Muscle of back (tissue), 11 donors: Measurements from ENCODE around the gene C4orf50. TPM values are rescaled to one million over a fixed set of nuclear protein-coding genes. Genes with fewer than 3 reads are reported as not detected.
"Not testable (repeated sequence)": the region's sequence is repeated elsewhere in the genome, so short reads cannot be mapped to it uniquely, and the experiment has no call there.

Experiments
- DNase-seq, 3 donors: peaks; one replicate each; pipeline versions ENCODE4 v3.0.0 to v3.0.0-alpha.2; 2013
- polyA plus RNA-seq, 10 donors: library from polyadenylated mRNA; unstranded; fragments of 120-200 nt; gene quantifications; one replicate each; pipeline ENCODE4 v1.2.1, GENCODE V29; 2013; ENCODE audit not compliant: insufficient read length in 10 of 10

C4orf50 gene
- polyA plus RNA-seq, 10 donors, result 0.01 to 0.04 (median 0.01) TPM; not detected in 7

DNA sequence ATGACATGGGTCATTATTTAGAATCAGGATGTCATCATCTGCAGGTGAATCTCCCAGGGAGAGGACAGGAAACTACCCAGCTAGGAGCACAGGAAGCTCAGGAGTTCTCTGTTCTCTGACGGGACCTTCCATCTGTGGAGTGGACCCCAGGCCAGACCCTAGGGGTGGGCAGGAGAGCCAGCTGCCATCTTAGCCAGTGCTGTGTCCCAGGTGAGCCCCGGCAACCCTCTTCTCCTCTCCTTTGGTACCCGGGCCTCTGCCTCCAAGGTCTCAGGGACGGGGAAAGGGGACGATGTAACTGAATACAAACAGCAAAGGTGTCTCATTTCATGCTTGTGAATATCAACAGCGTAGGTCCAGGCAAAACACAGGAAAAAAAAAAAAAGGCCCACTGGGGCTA, 48.5 kb downstream of the C4orf50 start:
- DNase-seq, result no peak

DNA sequence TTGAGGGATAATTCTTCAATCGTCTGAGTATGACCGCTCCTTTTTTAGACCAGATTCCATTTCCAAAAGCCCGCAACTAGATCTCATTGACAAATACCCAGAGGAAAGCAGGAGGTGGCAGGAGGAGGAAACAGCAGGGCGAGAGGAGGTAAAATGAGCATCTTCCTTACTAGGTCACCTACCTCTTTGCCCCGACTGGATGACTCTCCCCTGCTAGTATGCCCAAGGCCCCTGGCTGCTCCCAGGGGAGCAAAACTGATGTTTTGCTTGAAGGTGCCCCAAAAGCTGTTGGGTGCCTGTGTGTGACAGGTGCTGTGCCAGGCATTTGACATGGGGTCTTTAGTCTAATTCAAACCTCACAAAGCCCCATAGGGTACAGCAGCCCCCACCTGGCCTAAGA, 48.9 kb downstream of the C4orf50 start:
- no peak for DNase-seq

DNA sequence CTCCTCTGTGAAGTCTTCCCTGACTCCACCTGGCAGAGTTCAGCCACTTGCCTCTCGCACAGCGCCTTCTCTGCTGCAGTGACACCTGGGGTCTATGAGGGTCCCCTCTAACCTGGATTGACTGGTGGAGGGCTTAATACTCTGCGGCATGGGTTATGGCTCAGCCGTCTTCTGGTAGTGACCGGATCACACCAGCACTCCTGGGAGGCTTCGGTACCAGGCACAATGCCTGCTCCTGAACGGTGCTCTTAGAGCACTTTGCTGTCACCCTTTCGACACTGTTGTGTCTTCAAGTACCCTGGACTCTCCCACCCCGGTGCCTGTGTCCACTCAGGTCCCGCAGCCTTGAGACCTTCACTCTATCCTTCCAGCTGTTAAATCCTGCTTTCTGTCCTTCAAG, 50.0 kb downstream of the C4orf50 start:
- DNase-seq, result no peak

DNA sequence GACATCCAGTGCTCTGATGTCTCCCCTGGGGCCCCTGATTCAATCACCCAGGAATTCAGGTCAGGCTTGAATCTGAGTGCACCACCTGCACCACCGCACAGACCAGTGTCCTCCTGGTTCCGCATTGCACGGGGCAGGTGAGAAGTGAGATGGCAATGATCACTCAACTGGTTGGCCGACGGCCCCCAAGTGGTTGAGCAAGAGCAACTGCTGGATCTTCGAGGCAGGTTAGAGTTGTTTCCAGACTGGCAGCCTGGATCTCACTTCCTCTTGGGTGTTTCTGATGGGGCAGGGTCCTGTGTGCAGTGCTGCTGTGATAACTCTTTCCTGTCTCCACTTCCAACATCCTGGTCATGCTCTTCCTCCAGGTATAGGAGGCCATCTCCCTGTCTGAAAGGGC, 50.4 kb downstream of the C4orf50 start:
- no peak for DNase-seq

GRCh38 chr4:5965225-5965624, 53.0 kb downstream of the C4orf50 start:
- DNase-seq, result no peak

- DNase-seq, result no peak
These were observed 54.2 kb downstream of the C4orf50 start for GRCh38 chr4:5964030-5964429.

DNA sequence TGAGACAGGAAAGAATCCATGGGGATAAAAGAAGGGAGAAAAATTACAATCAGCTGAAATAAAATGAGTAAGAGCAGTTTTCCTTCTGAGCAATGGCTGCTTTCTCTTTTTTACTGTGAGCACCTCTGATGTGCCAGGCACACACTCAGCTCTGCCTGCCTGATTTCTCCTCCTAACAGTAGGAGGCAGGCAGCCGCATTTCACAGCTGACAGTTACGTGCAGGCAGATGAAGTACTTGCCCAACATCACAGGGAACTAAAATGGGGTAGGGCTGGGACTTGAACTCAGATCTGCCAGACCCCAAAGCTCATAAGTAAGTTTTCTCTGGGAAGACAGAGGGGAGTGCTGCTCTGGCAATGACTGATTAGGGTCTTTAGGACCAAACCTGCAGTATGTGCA, 54.6 kb downstream of the C4orf50 start:
- DNase-seq, result no peak

GRCh38 chr4:5962416-5962815, 55.8 kb downstream of the C4orf50 start:
- no peak for DNase-seq

DNA sequence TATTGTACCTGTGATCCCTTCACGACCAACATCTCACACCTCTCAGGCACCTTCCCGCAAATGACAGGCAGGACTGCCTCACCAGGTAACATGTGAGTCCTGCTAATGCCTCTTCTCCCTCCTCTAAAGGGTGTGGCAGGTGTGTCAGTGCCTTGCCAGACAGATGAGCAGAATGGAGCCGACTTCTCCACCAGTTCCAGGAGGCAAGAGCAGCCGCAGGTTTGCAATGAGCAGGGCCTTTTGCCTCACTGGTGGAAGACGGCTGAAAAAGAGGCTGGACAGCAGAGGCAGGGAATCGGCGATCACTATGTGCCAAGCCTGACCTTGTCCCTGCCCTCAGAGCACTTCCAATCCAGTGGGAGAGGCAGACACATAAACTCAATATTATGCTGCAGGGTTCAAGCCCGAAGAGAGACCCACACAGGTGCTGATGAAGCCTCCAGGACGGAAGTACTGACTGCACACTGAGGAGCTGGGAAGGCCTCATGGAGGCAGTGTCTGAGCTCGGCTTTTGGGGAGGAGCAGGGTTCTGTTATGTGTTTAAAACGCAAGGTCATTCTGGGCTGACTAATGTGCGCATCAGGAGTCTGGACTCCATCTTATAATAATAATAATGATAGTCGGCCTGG, 57.9 kb downstream of the C4orf50 start:
- DNase-seq, result no peak

DNA sequence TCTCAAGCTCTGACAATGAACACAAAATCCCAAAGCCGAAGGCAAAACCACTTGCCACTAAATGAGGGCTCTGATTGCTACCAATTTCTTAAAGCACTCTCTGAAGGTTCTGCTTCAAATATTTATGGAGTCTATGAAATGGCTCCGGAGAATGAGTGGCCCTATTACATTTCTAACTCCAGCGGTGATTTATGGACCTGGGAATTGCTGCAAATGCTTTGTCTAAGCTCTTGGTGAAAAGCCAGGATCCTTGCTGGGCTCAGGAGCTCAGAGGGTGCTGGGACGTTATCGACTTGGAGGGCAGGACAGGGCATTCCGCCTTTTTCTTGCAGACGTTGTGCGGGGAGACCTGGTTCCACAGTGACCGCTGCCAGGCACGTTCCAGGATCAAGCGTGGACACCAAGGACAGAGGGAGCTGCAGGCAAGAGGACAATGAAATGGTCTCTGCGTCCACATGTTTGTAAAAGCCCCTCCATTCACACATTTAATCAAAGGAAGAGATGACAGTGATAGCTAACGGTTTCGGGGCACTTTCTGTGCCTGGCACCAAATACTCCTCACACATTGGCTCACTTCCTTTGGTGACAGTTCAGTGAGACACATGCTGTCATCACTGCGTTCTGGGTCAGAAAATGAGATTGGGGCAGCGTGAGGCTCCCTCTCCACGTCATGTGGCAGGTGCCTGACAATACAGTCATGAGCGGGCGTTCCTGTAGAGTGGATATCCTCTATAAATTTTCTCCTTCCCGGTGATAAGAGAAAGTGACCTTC, 58.8 kb downstream of the C4orf50 start:
- no peak for DNase-seq

GRCh38 chr4:5958199-5958735, 60.0 kb downstream of the C4orf50 start:
- no peak for DNase-seq

DNA sequence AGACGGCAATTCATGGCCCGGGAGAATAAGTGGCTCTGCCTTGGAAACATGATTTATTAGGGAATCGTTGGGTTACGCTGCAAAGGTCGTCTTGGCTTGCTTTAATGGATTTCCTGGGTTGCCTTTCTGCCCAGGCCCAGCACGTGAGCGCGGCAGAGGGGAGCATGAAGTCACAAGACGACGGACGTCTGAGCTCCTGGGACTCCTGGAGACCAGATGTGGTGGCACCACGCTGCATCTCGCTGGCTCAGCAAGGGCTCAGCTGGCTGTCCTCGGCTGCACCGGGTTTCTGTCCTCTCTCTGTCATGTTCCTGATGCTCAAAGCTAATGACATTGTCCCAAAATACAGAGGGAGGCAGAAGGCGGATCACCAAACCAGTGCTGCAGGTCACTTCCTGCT, 61.2 kb downstream of the C4orf50 start:
- no peak for DNase-seq

DNA sequence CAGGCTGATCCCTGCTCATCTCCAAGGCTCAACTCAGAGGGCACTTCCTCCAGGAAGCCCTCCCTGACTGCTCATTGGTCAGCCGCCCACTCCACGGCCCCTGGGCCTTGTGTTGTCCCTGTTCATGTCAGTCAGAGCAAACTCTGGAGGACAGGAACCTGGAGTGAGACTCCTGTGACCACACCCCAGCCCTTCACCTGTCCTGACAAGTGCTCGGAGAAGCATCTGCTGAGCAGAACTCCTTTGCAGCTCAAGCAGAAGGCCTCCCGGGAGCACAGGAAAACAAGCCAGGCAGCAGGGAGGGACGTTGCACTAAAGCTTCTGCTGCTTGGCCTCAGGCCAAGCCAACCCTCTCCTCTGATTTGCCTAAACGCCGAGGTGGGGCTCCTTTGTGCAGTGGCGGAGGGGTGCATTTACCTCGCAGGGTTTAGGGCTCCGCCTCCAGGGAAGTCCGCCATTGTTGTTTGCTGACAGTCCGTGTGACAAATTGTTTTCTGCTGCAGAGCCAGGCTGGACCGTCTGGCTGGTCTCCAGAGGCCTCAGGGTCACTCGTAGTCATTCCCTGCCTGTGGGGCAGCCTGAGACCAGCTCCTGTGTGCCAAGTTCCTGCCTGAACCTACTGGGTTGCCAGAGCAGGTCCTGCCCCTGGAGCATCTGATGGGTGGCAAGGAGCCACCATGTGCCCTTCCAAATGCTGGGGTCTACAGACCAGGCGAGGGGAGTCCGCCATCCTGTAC, 61.8 kb downstream of the C4orf50 start:
- no peak for DNase-seq

GRCh38 chr4:5955856-5956255, 62.4 kb downstream of the C4orf50 start:
- no peak for DNase-seq

GRCh38 chr4:5955201-5955821, 62.9 kb downstream of the C4orf50 start:
- DNase-seq, result peak in 1 of 3 donors; percentile 28

DNA sequence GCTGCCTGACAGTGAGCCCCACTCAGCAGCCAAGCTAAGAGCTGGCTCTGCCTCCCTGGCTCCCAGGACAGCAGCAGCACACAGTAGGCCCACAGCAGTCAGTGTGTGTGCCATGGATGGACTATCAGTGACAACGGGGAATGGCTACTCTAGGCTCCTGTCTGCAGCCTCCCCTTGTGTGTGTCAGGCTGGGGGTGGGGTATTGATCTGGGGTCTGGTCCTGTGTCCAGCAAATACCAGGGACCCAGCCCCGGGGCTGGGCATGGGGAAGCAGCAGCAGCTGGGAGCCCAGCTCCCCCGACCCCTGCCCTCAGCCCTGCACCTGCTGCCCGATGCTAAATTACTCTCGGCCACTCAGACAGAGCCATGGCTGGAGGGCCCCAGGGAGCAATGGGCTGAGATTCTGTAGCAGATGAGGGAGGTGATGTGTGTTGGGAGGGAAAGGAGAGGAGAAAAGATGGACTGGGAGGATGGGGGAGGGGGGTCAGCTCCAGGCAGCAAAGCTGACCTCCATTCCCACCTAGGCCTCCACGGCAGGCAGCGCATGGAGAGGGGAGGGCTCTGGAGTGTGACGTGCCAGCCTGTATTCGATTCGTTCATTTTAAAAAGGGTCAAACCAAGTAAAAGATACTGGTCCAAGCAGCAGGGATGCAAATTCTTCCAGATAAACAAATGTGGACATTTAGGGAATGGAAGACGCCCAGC, 64.0 kb downstream of the C4orf50 start:
- DNase-seq, result no peak

DNA sequence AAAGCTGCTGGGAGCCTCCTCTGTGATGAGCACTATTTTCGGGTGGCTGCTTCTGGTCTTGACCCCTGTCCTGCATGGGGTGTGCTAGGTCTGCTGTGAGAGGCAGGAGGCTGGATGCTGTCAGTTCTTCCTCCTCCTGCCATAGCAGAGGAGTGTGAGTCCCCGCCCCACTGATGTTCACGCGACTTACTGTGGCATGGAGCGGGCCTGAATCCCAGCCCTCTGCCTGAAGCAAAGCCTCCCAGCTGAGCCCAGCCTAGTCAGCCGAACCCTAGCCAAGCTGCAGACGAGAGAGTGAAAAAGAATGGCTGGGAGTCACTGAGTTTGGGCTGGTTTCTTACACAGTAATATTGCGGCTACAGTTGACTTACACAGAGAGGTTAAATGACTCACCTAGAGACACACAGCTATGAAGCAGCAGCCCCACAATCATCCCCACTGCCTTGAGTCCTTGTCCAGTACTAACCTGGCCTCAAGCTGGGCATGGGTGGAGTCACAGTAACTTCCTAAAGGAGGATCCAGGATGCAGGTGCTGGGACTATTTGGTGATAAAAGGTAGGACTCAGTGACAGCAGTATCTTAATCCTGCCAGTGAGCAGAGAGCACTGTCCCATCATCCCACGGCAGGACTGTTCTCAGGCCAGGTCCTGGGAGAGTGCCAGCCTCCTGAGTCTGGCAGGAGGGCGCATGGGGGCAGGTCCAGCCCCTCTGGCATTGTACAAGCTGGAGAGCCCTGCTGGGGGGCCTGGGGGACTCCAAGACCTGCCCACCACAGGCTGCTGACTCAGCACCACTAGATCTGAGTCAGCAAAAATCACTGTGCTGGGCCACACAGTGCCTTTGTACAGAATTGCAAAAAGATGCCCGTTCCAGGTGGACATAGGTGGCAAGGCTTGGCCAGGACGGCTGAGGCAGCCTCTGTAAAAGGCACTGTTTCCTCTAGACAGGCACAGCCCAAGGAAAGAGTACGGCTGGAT, 65.0 kb downstream of the C4orf50 start:
- no peak for DNase-seq

DNA sequence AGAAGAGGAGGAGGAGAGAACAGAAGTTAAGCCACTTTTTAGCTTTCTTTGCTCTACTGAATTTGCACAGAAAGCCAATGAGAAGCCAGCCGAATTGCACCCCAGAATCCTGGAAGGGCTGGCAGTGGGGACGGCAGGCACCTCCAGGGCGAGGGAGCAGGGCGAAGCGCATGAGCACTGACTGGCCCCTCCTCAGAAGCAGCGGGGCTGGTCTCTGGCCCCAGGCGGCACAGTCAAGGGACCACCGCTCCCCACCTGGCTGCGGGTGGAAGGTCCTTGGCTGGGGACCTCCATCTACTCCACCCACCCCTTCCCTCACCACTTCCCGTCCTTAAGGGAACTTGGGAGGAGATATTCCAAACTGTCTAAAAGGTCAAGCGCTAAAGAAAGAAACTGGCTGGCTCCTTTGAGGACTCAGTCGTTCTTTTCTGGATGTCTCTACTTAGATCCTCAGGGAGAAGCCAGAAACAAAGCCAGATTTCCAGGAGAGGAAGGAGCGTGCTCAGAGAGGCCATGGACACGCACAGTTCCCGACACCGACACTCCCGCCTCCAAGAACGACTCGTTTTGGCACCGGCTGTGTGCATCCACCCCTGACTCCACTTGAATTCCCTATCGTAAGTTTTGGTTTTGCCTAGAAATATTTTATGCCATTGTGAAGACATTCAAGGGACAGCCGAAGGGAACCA, 65.8 kb downstream of the C4orf50 start:
- DNase-seq, result no peak

DNA sequence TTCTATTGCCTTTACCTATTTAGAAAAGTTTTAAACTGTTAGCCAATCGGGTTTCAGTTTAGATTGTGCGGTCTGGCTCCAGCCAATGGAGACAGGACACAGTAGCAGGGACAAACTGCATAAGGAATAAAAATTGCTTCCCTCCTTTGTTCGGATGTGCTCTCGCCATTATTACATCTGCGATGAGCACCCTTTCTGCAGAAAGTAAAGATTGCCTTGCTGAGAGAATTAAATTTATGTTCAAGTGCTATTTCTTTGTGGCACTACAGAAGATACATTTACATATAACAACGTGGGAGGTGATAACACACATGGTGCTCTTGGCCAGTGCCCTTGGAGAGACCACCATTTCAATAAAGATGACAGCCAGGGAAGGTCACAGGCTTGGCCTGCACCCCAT, 71.6 kb downstream of the C4orf50 start:
- DNase-seq, result not testable (repeated sequence)

DNA sequence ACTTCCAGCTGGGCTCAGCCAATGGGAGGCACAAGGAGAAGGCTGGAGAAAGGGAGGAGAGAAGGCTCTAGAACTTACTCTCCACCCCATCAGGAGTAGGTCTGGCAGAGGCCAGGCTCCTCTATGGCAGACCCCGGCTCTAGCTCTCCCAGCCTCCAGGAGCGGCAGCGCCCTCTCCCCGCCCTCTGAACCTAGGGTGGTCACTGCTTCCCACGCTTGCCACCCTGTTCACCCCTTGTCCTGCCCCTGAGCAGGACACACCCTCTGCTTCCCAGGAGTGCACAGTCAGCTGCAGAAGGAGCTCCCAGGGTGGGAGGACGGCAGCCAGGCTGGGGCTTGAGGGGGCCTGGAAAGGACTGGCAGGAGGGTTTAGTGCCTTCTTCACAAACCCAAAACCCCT, 72.3 kb downstream of the C4orf50 start:
- DNase-seq, result no peak
